Measurements from ENCODE around the gene XPR1. TPM values are rescaled to one million over a fixed set of nuclear protein-coding genes. Genes with fewer than 3 reads are reported as not detected.

The XPR1 gene
- total and polyA plus RNA-seq, 2 of the 8 experiments (the other 6 are each of a cell fraction or from before 2014, with no cell fraction given): 28.6 to 43.9 TPM

GRCh38 chr1:180842052-180842451, 210.2 kb downstream of the XPR1 start (continued):
- TF ChIP-seq, protein P1, sequence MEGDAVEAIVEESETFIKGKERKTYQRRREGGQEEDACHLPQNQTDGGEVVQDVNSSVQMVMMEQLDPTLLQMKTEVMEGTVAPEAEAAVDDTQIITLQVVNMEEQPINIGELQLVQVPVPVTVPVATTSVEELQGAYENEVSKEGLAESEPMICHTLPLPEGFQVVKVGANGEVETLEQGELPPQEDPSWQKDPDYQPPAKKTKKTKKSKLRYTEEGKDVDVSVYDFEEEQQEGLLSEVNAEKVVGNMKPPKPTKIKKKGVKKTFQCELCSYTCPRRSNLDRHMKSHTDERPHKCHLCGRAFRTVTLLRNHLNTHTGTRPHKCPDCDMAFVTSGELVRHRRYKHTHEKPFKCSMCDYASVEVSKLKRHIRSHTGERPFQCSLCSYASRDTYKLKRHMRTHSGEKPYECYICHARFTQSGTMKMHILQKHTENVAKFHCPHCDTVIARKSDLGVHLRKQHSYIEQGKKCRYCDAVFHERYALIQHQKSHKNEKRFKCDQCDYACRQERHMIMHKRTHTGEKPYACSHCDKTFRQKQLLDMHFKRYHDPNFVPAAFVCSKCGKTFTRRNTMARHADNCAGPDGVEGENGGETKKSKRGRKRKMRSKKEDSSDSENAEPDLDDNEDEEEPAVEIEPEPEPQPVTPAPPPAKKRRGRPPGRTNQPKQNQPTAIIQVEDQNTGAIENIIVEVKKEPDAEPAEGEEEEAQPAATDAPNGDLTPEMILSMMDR (IDR thresholded peaks at IDR 0.05; ENCODE audit: control extremely low read depth in 1 of 3, insufficient read depth in 1 of 3, low read depth in 1 of 3, low read length in 3 of 3): no peak
- no peak for TF ChIP-seq JUND (IDR thresholded peaks at IDR 0.05; ENCODE audit: low read length)

All from H1 (cell line).